Neural progenitor cell (in vitro differentiated cells): ENCODE data around the gene SAMD11. TPM values are rescaled to one million over a fixed set of nuclear protein-coding genes. Genes with fewer than 3 reads are reported as not detected.

Experiments used
- DNase-seq: peaks from one replicate; pipeline ENCODE4 v3.0.0-alpha.2; 2016; ENCODE audit warnings: low spot score
- H2AFZ ChIP-seq: fragments of 200-600 bp; sonication (generic); replicated peaks from 2 replicates; pipeline ENCODE4 v1.6.1; 2016; ENCODE audit warnings: antibody characterized with exemption
- H3F3A ChIP-seq: fragments of 200-600 bp; sonication (generic); 2 replicates; pipeline ENCODE4 v1.6.1; 2016; ENCODE audit warnings: antibody characterized with exemption, low read depth
- H3K27ac ChIP-seq: fragments of 200-600 bp; sonication (generic); 2 replicates; pipeline ENCODE4 v1.5.1; 2016; ENCODE audit warnings: mild to moderate bottlenecking
- H3K27me3 ChIP-seq: fragments of 200-600 bp; sonication (generic); 2 replicates; pipeline ENCODE4 v1.6.1; 2016; ENCODE audit warnings: mild to moderate bottlenecking, moderate library complexity
- H3K36me3 ChIP-seq: fragments of 200-600 bp; sonication (generic); 2 replicates; pipeline ENCODE4 v1.5.1; 2016
- H3K4me1 ChIP-seq: fragments of 200-600 bp; sonication (generic); 2 replicates; pipeline ENCODE4 v1.6.1; 2016; ENCODE audit warnings: mixed run types
- H3K4me2 ChIP-seq: fragments of 200-600 bp; sonication (generic); 2 replicates; pipeline ENCODE4 v1.6.1; 2016
- H3K4me3 ChIP-seq: fragments of 200-600 bp; sonication (generic); 2 replicates; pipeline ENCODE4 v1.5.1; 2016
- H3K79me2 ChIP-seq: fragments of 200-600 bp; sonication (generic); 2 replicates; pipeline ENCODE4 v1.6.1; 2016; ENCODE audit warnings: low read depth
- H3K9ac ChIP-seq: fragments of 200-600 bp; sonication (generic); 2 replicates; pipeline ENCODE4 v1.6.1; 2016
- H3K9me3 ChIP-seq: fragments of 200-600 bp; sonication (generic); 2 replicates; pipeline ENCODE4 v1.5.1; 2016; ENCODE audit warnings: low read depth
- H4K20me1 ChIP-seq: fragments of 200-600 bp; sonication (generic); 2 replicates; pipeline ENCODE4 v1.6.1; 2016; ENCODE audit warnings: low read depth
- H3K27ac Mint-ChIP-seq: 3 replicates; pipeline ENCODE4 v1.8.0; 2021; ENCODE audit warnings: mixed read lengths
- H3K27me3 Mint-ChIP-seq: 2 replicates; pipeline ENCODE4 v1.8.0; 2022; ENCODE audit warnings: low read depth, mild to moderate bottlenecking, inconsistent platforms, moderate library complexity, mixed read lengths; ENCODE audit not compliant: insufficient read depth
- H3K36me3 Mint-ChIP-seq: 3 replicates; pipeline ENCODE4 v1.8.0; 2021; ENCODE audit warnings: mixed read lengths
- H3K4me1 Mint-ChIP-seq: 3 replicates; pipeline ENCODE4 v1.8.0; 2021; ENCODE audit warnings: mixed read lengths
- H3K4me3 Mint-ChIP-seq: 3 replicates; pipeline ENCODE4 v1.8.0; 2021; ENCODE audit warnings: mild to moderate bottlenecking, moderate library complexity, mixed read lengths
- H3K9me3 Mint-ChIP-seq: 3 replicates; pipeline ENCODE4 v1.8.0; 2020; ENCODE audit warnings: mixed read lengths
- CTCF ChIP-seq: fragments of 200-600 bp; sonication (generic); IDR thresholded peaks from 2 replicates; pipeline ENCODE4 v1.5.1; 2017; ENCODE audit warnings: antibody characterized with exemption, mild to moderate bottlenecking
- EZH2 ChIP-seq: fragments of 200-600 bp; sonication (generic); IDR thresholded peaks from 2 replicates; pipeline ENCODE4 v1.6.1; 2017; ENCODE audit warnings: antibody characterized with exemption, mild to moderate bottlenecking, moderate library complexity
- EZH2phosphoT487 ChIP-seq: fragments of 200-600 bp; sonication (generic); IDR thresholded peaks from 2 replicates; pipeline ENCODE4 v1.6.1; 2017; ENCODE audit warnings: antibody characterized with exemption
- total RNA-seq: library from RNA; depleted of rRNA; stranded (reverse); fragments of >200 nt; gene quantifications from 2 replicates; pipeline ENCODE4 v1.2.3, GENCODE V29; 2015; ENCODE audit warnings: low replicate concordance

SAMD11 gene
- total RNA-seq, 1 donor from 2014 or later = not detected

- H4K20me1 ChIP-seq = no peaks in the 10 kb centered on the region
- H2AFZ ChIP-seq = no peak overlapping the region
- no peak for TF ChIP-seq EZH2phosphoT487
- TF ChIP-seq EZH2 = no peak
- TF ChIP-seq CTCF = no peak
- peaks cover 5% of the 10 kb centered on the region for H3F3A ChIP-seq
- no peaks in the 10 kb centered on the region for H3K4me1 ChIP-seq
- H3K36me3 Mint-ChIP-seq = peaks cover 5% of the 10 kb centered on the region
- H3K27ac Mint-ChIP-seq = no peak overlapping the region
- no peak overlapping the region for H3K9ac ChIP-seq
- peaks cover 16% of the 10 kb centered on the region for H3K27me3 Mint-ChIP-seq
- H3K4me3 ChIP-seq = no peak overlapping the region
- H3K4me2 ChIP-seq = no peak overlapping the region
- H3K27me3 ChIP-seq = peaks cover 80% of the 10 kb centered on the region
- H3K4me1 Mint-ChIP-seq = peaks cover 23% of the 10 kb centered on the region
- DNase-seq = no peak
- H3K9me3 ChIP-seq = no peaks in the 10 kb centered on the region
- H3K79me2 ChIP-seq = no peaks in the 10 kb centered on the region
- peaks cover 6% of the 10 kb centered on the region for H3K9me3 Mint-ChIP-seq
- no peak overlapping the region for H3K4me3 Mint-ChIP-seq
- no peak overlapping the region for H3K27ac ChIP-seq
- H3K36me3 ChIP-seq = no peaks in the 10 kb centered on the region
Observed at GRCh38 chr1:908661-909060, 15.1 kb upstream of the SAMD11 start.

GRCh38 chr1:909861-910310 lies 13.8 kb upstream of the SAMD11 start:
- TF ChIP-seq EZH2phosphoT487 (no peak), CTCF (no peak), EZH2 (no peak)
- H3K79me2 ChIP-seq = no peaks in the 10 kb centered on the region
- no peak overlapping the region for H3K9ac ChIP-seq
- no peak overlapping the region for H3K27ac ChIP-seq
- peaks cover 5% of the 10 kb centered on the region for H3F3A ChIP-seq
- Mint-ChIP-seq H3K4me3 (no peak overlapping the region), H3K4me1 (peaks cover 23% of the 10 kb centered on the region), H3K27ac (no peak overlapping the region), H3K27me3 (peaks cover 19% of the 10 kb centered on the region), H3K9me3 (peaks cover 6% of the 10 kb centered on the region), H3K36me3 (peaks cover 5% of the 10 kb centered on the region)
- no peaks in the 10 kb centered on the region for H3K36me3 ChIP-seq
- H4K20me1 ChIP-seq = no peaks in the 10 kb centered on the region
- peak; percentile 1 for DNase-seq
- no peaks in the 10 kb centered on the region for H3K4me1 ChIP-seq
- H3K4me2 ChIP-seq = no peak overlapping the region
- no peak overlapping the region for H2AFZ ChIP-seq
- H3K27me3 ChIP-seq = peaks cover 80% of the 10 kb centered on the region
- no peak overlapping the region for H3K4me3 ChIP-seq
- H3K9me3 ChIP-seq = no peaks in the 10 kb centered on the region

- Histone ChIP-seq H4K20me1 (no peaks in the 10 kb centered on the region), H2AFZ (no peak overlapping the region), H3K36me3 (no peaks in the 10 kb centered on the region), H3K9ac (no peak overlapping the region), H3K4me3 (no peak overlapping the region), H3K27ac (no peak overlapping the region), H3K9me3 (no peaks in the 10 kb centered on the region), H3K4me1 (no peaks in the 10 kb centered on the region), H3K4me2 (no peak overlapping the region), H3K79me2 (no peaks in the 10 kb centered on the region), H3F3A (peaks cover 5% of the 10 kb centered on the region), H3K27me3 (peaks cover 80% of the 10 kb centered on the region)
- Mint-ChIP-seq H3K27me3 (peaks cover 18% of the 10 kb centered on the region), H3K4me1 (peaks cover 22% of the 10 kb centered on the region), H3K4me3 (no peak overlapping the region), H3K27ac (no peak overlapping the region), H3K36me3 (peaks cover 5% of the 10 kb centered on the region), H3K9me3 (peaks cover 6% of the 10 kb centered on the region)
- DNase-seq = peak; percentile 1
- TF ChIP-seq CTCF (no peak), EZH2 (no peak), EZH2phosphoT487 (no peak)
Observed at GRCh38 chr1:910311-910880, 13.3 kb upstream of the SAMD11 start.
